Peyer's patch (tissue), 4 donors: ENCODE results near the gene FAM219A. TPM values are rescaled to one million over a fixed set of nuclear protein-coding genes. Genes with fewer than 3 reads are reported as not detected.

Source experiments
- DNase-seq, 3 donors: peaks; one replicate each; pipeline ENCODE4 v3.0.0-alpha.2; 2017 to 2019
- H3K27ac ChIP-seq, 4 donors: fragments of 200-600 bp; sonication (generic); one replicate each; pipeline ENCODE4 v1.5.1; 2016 to 2019
- H3K27me3 ChIP-seq, 2 donors: fragments of 200-600 bp; sonication (generic); one replicate each; pipeline ENCODE4 v1.5.1; 2019
- H3K36me3 ChIP-seq, 3 donors: fragments of 200-600 bp; sonication (generic); one replicate each; pipeline ENCODE4 v1.5.1; 2016 to 2019
- H3K4me1 ChIP-seq, 4 donors: fragments of 200-600 bp; sonication (generic); one replicate each; pipeline ENCODE4 v1.5.1; 2016 to 2019
- H3K4me3 ChIP-seq, 4 donors: fragments of 200-600 bp; sonication (generic); 1 replicate in 3 of 4; 2 replicates in 1 of 4; pipeline ENCODE4 v1.5.1; 2016 to 2019; ENCODE audit warnings: mild to moderate bottlenecking in 1 of 4
- H3K9me3 ChIP-seq, 4 donors: fragments of 200-600 bp; sonication (generic); one replicate each; pipeline ENCODE4 v1.5.1; 2016 to 2019; ENCODE audit warnings: mild to moderate bottlenecking in 1 of 4
- CTCF ChIP-seq, 6 experiments: fragments of 450-650 bp in 4 of 6; fragments of 200-600 bp in 2 of 6; sonication (generic) in 1 of 6; IDR thresholded peaks; one replicate each; pipeline ENCODE4 v1.5.1; 2017 to 2019; ENCODE audit warnings: antibody characterized with exemption in 6 of 6, mild to moderate bottlenecking in 3 of 6, moderate library complexity in 1 of 6
- POLR2A ChIP-seq, 2 donors: fragments of 450-650 bp; IDR thresholded peaks; one replicate each; pipeline ENCODE4 v1.5.1; 2017; ENCODE audit warnings: antibody characterized with exemption in 2 of 2, mild to moderate bottlenecking in 2 of 2, moderate library complexity in 2 of 2
- total RNA-seq, 4 donors: library from RNA; depleted of rRNA; stranded (reverse); fragments of >200 nt; gene quantifications; one replicate each; pipeline ENCODE4 v1.1.0, GENCODE V29; 2016

FAM219A gene
- total RNA-seq, 4 donors from 2014 or later: 6.0 to 13.2 (median 9.5) TPM

- no peak overlapping the region for H3K4me3 ChIP-seq
- H3K9me3 ChIP-seq: no peaks in the 10 kb centered on the region
- DNase-seq: peak in 1 of 3 donors; percentile 6
- no peaks in the 10 kb centered on the region for H3K4me1 ChIP-seq
- H3K27me3 ChIP-seq: no peaks in the 10 kb centered on the region
- TF ChIP-seq POLR2A (IDR thresholded peaks at IDR 0.05) (no peak), CTCF (IDR thresholded peaks at IDR 0.05) (no peak)
- H3K36me3 ChIP-seq: no peaks in the 10 kb centered on the region
- H3K27ac ChIP-seq: no peak overlapping the region
Measured at GRCh38 chr9:34492051-34492450, 33.7 kb upstream of the FAM219A start.

DNA sequence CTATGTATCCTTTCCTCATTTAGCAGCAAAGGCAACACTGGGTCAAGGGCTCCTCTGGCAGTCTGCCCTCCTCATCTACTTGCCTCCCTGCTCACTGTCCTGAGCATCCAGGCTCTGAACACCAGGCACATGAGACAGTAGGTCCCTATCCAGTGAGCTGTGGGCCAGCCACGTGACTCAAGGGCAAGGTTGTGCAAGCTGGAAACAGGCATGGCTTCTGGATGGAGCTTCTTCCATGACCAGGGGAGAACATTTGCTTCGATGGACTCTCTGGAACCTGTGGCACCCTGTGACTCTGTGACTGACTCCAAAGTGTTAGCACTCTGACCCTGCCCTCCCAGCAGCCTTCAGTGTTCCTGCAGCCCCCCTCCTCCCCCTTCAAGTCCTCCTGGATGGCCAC, 33.2 kb upstream of the FAM219A start:
- no peaks in the 10 kb centered on the region for H3K4me1 ChIP-seq
- H3K36me3 ChIP-seq: no peaks in the 10 kb centered on the region
- H3K4me3 ChIP-seq: no peak overlapping the region
- peak in 1 of 3 donors; percentile 28 for DNase-seq
- H3K27ac ChIP-seq: no peak overlapping the region
- no peaks in the 10 kb centered on the region for H3K27me3 ChIP-seq
- H3K9me3 ChIP-seq: no peaks in the 10 kb centered on the region
- TF ChIP-seq CTCF (IDR thresholded peaks at IDR 0.05) (no peak), POLR2A (IDR thresholded peaks at IDR 0.05) (no peak)

DNA sequence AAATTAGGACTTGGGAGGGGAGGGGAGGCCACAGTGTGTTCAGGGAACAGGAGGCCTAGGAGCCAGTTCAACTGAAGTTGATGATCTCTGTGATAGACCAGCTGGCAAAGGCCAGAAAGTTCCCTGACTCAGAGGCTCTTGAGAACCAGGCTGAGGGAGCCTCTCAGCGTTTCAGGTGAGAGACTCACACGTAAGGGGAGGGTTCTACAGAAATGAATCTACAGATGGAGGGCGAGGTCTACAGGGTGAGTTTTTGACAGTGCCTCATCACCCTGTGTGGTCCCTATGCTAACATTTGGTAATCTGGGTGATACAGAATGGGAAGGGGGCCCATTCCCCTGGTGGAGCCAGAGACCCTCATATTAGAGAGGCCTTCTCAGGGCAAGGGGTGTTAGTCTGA, 32.4 kb upstream of the FAM219A start:
- Histone ChIP-seq H3K9me3 (no peaks in the 10 kb centered on the region), H3K4me1 (no peaks in the 10 kb centered on the region), H3K4me3 (no peak overlapping the region), H3K27me3 (no peaks in the 10 kb centered on the region), H3K36me3 (no peaks in the 10 kb centered on the region), H3K27ac (no peak overlapping the region)
- DNase-seq: no peak
- no peak for TF ChIP-seq CTCF (IDR thresholded peaks at IDR 0.05)
- no peak for TF ChIP-seq POLR2A (IDR thresholded peaks at IDR 0.05)

DNA sequence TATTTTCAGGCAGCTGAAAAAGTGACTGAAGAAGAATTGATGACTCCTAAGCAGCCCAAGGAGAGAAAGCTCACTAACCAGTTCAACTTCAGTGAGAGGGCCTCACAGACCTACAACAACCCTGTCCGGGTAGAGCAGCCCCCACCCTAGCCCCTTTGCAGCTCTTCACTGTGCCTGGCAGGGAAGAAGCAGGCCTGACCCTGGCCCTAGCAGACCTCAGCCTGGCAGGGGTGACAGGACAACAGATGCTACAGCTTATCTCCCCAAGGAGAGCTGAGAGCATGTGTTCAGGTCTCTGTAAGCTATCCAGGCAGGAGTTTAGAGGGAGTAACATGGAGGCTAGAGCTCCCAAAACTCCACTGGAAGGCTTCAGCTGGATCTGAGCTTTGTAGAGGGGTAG, 32.0 kb upstream of the FAM219A start:
- TF ChIP-seq CTCF (IDR thresholded peaks at IDR 0.05): no peak
- TF ChIP-seq POLR2A (IDR thresholded peaks at IDR 0.05): no peak
- no peak for DNase-seq
- H3K27ac ChIP-seq: no peak overlapping the region
- no peak overlapping the region for H3K4me3 ChIP-seq
- H3K36me3 ChIP-seq: no peaks in the 10 kb centered on the region
- H3K4me1 ChIP-seq: no peaks in the 10 kb centered on the region
- no peaks in the 10 kb centered on the region for H3K27me3 ChIP-seq
- H3K9me3 ChIP-seq: no peaks in the 10 kb centered on the region

DNA sequence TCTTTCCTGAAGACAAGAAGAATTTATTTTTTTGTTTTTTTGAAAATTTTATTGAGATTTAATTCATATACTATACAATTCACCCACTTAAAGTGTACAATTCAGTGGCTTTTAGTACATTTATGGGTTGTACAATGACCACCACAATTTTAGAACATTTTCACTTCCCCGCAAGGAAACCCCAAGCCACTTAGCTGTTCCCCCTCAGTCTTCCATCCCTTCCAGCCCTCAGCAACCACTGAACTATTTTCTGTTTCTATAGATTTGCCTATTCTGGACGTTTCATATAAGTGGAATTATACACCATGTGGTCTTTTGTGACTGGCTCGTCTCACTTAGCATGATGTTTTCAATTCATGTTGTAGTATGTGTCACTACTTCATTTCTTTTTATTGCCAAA, 28.2 kb upstream of the FAM219A start:
- Histone ChIP-seq H3K27ac (no peak overlapping the region), H3K9me3 (no peaks in the 10 kb centered on the region), H3K36me3 (no peaks in the 10 kb centered on the region), H3K4me3 (no peak overlapping the region), H3K27me3 (no peaks in the 10 kb centered on the region), H3K4me1 (no peaks in the 10 kb centered on the region)
- no peak for TF ChIP-seq POLR2A (IDR thresholded peaks at IDR 0.05)
- no peak for TF ChIP-seq CTCF (IDR thresholded peaks at IDR 0.05)
- no peak for DNase-seq

DNA sequence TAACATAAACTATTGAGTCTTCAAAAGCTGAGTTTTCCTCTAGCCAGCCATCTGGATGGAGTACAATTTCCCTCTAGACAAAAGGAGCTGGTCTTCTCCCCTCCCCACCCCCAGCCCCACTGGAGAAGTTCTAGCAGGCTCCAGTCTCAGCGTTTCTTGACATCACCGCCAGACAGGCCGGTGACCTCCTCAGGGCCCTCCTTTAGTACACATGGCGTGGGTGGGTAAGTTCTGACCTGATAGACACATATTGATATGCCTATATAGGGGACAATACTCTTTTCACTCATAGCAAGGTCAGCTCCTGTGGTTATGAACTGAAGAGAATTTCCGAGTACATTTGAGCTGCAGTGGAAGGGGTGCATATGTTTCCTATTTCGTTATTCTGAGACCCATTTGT, 27.5 kb upstream of the FAM219A start:
- no peaks in the 10 kb centered on the region for H3K27me3 ChIP-seq
- TF ChIP-seq CTCF (IDR thresholded peaks at IDR 0.05) (no peak), POLR2A (IDR thresholded peaks at IDR 0.05) (no peak)
- no peaks in the 10 kb centered on the region for H3K36me3 ChIP-seq
- no peak overlapping the region for H3K27ac ChIP-seq
- no peaks in the 10 kb centered on the region for H3K9me3 ChIP-seq
- H3K4me1 ChIP-seq: no peaks in the 10 kb centered on the region
- no peak overlapping the region for H3K4me3 ChIP-seq
- DNase-seq: no peak
